Testis (tissue), 3 donors: ENCODE measurements around the gene ACER2. TPM values are rescaled to one million over a fixed set of nuclear protein-coding genes. Genes with fewer than 3 reads are reported as not detected.
A peak's percentile ranks its signal among the peaks of the same experiment; 100 is the strongest.

Source experiments
- DNase-seq: peaks from one replicate; pipeline ENCODE4 v3.0.0-alpha.2; 2019
- H3K27ac ChIP-seq, 2 donors: fragments of 200-600 bp; sonication (generic); one replicate each; pipeline ENCODE4 v1.5.1; 2019
- H3K27me3 ChIP-seq: fragments of 200-600 bp; sonication (generic); one replicate; pipeline ENCODE4 v1.5.1; 2019
- H3K36me3 ChIP-seq: fragments of 200-600 bp; sonication (generic); one replicate; pipeline ENCODE4 v1.5.1; 2017; ENCODE audit warnings: low read depth; ENCODE audit errors: missing control alignments
- H3K4me1 ChIP-seq: fragments of 200-600 bp; sonication (generic); one replicate; pipeline ENCODE4 v1.5.1; 2019
- H3K4me3 ChIP-seq, 2 donors: fragments of 200-600 bp; sonication (generic); one replicate each; pipeline ENCODE4 v1.5.1; 2017 to 2019
- H3K9me3 ChIP-seq: fragments of 200-600 bp; sonication (generic); one replicate; pipeline ENCODE4 v1.5.1; 2017
- POLR2A ChIP-seq: fragments of 450-650 bp; IDR thresholded peaks from one replicate; pipeline ENCODE4 v1.6.1; 2017; ENCODE audit warnings: antibody characterized with exemption, mild to moderate bottlenecking, moderate library complexity
- WGBS, 2 donors: methylation state at CpG; one replicate each; pipeline ENCODE4 v1.1.5; 2018; 5-methylcytosine and 5-hydroxymethylcytosine counted together
- intact Hi-C: fragments of 100-400 bp; cut with DNase I; formaldehyde crosslinking; loops from one replicate; pipeline ENCODE4 v1.15.1; 2023; ENCODE audit warnings: low total_unique reads
- polyA plus RNA-seq: library from polyadenylated mRNA; stranded (reverse); fragments of 350-450 nt; fragmentation: Illumina TruSeq; extraction: RNeasy Lipid Tissue Mini Kit (QIAGEN cat#74804); gene quantifications from one replicate; pipeline ENCODE4 v1.2.3, GENCODE V29; 2014; ENCODE audit warnings: low read depth, low replicate concordance; ENCODE audit not compliant: insufficient read depth
- total RNA-seq, 2 donors: library from RNA; depleted of rRNA; stranded (reverse); fragments of >200 nt; gene quantifications; one replicate each; pipeline ENCODE4 v1.2.3, GENCODE V29; 2016
- TF ChIP-seq, protein P1 (sequence below), 3 experiments: fragments of 450-650 bp in 2 of 3; fragments of 200-600 bp in 1 of 3; sonication (generic) in 1 of 3; IDR thresholded peaks; one replicate each; pipeline ENCODE4 v1.5.1; 2016 to 2019; ENCODE audit warnings: antibody characterized with exemption in 3 of 3, mild to moderate bottlenecking in 2 of 3, moderate library complexity in 1 of 3

Gene ACER2
- total and polyA plus RNA-seq, 3 donors from 2014 or later: 3.8 to 5.5 (median 4.4) TPM

- 15 to 17% methylated on average over 5 of the region's 5 CpGs for WGBS, 2 donors
- TF ChIP-seq POLR2A: no peak
- TF ChIP-seq, protein P1, sequence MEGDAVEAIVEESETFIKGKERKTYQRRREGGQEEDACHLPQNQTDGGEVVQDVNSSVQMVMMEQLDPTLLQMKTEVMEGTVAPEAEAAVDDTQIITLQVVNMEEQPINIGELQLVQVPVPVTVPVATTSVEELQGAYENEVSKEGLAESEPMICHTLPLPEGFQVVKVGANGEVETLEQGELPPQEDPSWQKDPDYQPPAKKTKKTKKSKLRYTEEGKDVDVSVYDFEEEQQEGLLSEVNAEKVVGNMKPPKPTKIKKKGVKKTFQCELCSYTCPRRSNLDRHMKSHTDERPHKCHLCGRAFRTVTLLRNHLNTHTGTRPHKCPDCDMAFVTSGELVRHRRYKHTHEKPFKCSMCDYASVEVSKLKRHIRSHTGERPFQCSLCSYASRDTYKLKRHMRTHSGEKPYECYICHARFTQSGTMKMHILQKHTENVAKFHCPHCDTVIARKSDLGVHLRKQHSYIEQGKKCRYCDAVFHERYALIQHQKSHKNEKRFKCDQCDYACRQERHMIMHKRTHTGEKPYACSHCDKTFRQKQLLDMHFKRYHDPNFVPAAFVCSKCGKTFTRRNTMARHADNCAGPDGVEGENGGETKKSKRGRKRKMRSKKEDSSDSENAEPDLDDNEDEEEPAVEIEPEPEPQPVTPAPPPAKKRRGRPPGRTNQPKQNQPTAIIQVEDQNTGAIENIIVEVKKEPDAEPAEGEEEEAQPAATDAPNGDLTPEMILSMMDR (IDR thresholded peaks at IDR 0.05): no peak
- Histone ChIP-seq H3K4me3 (no peak overlapping the region), H3K9me3 (no peaks in the 10 kb centered on the region), H3K4me1 (no peaks in the 10 kb centered on the region), H3K27ac (no peak overlapping the region), H3K27me3 (no peaks in the 10 kb centered on the region), H3K36me3 (no peaks in the 10 kb centered on the region)
- intact Hi-C loops: no loop called here
- DNase-seq: no peak
Observed at GRCh38 chr9:19457693-19458009, 48.8 kb downstream of the ACER2 start.

- WGBS, 2 donors: 75 to 89% methylated on average over 6 of the region's 6 CpGs
- no peak overlapping the region for H3K4me3 ChIP-seq
- no peaks in the 10 kb centered on the region for H3K27me3 ChIP-seq
- no peak for TF ChIP-seq POLR2A
- TF ChIP-seq, protein P1 (IDR thresholded peaks at IDR 0.05): no peak
- intact Hi-C loops: no loop called here
- no peaks in the 10 kb centered on the region for H3K36me3 ChIP-seq
- no peak for DNase-seq
- no peak overlapping the region for H3K27ac ChIP-seq
- no peaks in the 10 kb centered on the region for H3K4me1 ChIP-seq
- no peaks in the 10 kb centered on the region for H3K9me3 ChIP-seq
Observed at GRCh38 chr9:19460243-19460642, 51.4 kb downstream of the ACER2 start.

DNA sequence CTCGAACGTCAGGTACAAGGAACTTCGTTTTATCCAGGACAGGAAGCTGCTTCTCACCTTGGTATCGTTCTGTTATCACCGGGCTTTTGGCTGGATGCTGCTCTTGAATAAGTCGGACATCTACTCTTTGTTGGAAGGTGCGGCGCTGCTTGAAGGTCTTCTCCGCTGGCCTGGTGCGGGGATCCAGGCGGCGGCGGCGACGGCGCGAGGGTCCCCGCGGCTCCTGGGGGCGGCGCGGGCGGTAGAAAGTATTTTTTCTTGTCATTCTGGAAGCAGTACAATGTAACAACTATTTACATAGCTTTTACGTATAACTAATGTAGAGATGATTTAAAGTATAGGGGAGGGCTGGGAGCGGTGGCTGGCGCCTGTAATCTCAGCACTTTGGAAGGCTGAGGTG lies 52.3 kb downstream of the ACER2 start:
- intact Hi-C loops: no loop called here
- H3K9me3 ChIP-seq: no peaks in the 10 kb centered on the region
- TF ChIP-seq, protein P1 (IDR thresholded peaks at IDR 0.05): no peak
- TF ChIP-seq POLR2A: no peak
- no peak overlapping the region for H3K27ac ChIP-seq
- DNase-seq: no peak
- H3K4me1 ChIP-seq: no peaks in the 10 kb centered on the region
- H3K27me3 ChIP-seq: no peaks in the 10 kb centered on the region
- H3K4me3 ChIP-seq: no peak overlapping the region
- 75 to 78% methylated on average over 26 of the region's 26 CpGs for WGBS, 2 donors
- no peaks in the 10 kb centered on the region for H3K36me3 ChIP-seq

- intact Hi-C loops: no loop called here
- no peak for DNase-seq
- no peaks in the 10 kb centered on the region for H3K36me3 ChIP-seq
- H3K27ac ChIP-seq: no peak overlapping the region
- WGBS, 2 donors: 51 to 60% methylated on average over 19 to 23 of the region's 23 CpGs
- H3K9me3 ChIP-seq: no peaks in the 10 kb centered on the region
- no peaks in the 10 kb centered on the region for H3K27me3 ChIP-seq
- no peak for TF ChIP-seq POLR2A
- TF ChIP-seq, protein P1 (IDR thresholded peaks at IDR 0.05): no peak
- H3K4me1 ChIP-seq: no peaks in the 10 kb centered on the region
- H3K4me3 ChIP-seq: peak overlapping the region; percentile 50 to 62
Observed at GRCh38 chr9:19464061-19464763, 55.4 kb downstream of the ACER2 start.
